B cell (primary cell): ENCODE data around the gene HDHD5. TPM values are rescaled to one million over a fixed set of nuclear protein-coding genes. Genes with fewer than 3 reads are reported as not detected.

Source experiments
- ATAC-seq: fragments of 200-7000 bp; cut with Tn5 transposase; one replicate; pipeline ENCODE4 v1.10.0; 2021; ENCODE audit warnings: low read depth, mild to moderate bottlenecking, moderate number of reproducible peaks, moderate library complexity
- CTCF ChIA-PET: fragments of 350-600 bp; sonication (Branson Sonifier 250); formaldehyde crosslinking; loops from one replicate; lab custom pipeline; 2021; ENCODE audit warnings: antibody characterized with exemption, inconsistent platforms; lab: Charles Lee
- POLR2A ChIA-PET: fragments of 350-600 bp; sonication (Branson Sonifier 250); formaldehyde crosslinking; loops from one replicate; lab custom pipeline; 2021; ENCODE audit warnings: antibody characterized with exemption; lab: Charles Lee
- DNase-seq: peaks from one replicate; pipeline ENCODE4 v3.0.0; 2013
- H2AFZ ChIP-seq: 2 replicates; pipeline ENCODE4 v1.6.1; 2012; ENCODE audit warnings: mild to moderate bottlenecking, low read depth, low read length; ENCODE audit not compliant: insufficient read depth, poor library complexity, severe bottlenecking
- H3K27ac ChIP-seq, 2 donors: 1 replicate in 1 of 2; 2 replicates in 1 of 2; pipeline ENCODE4 v1.5.1; 2012 to 2013; ENCODE audit warnings: low read length in 2 of 2, mild to moderate bottlenecking in 2 of 2, moderate library complexity in 1 of 2
- H3K27me3 ChIP-seq, 4 experiments: fragments of 200-600 bp in 1 of 4; sonication (generic) in 1 of 4; replicated peaks in 1 of 4; 1 replicate in 2 of 4; 2 replicates in 2 of 4; pipeline versions ENCODE4 v1.6.1 to v1.7.0; 2013 to 2016; ENCODE audit warnings: low read length in 3 of 4, mild to moderate bottlenecking in 2 of 4, mixed read lengths in 1 of 4, moderate library complexity in 1 of 4; ENCODE audit not compliant: insufficient read depth in 4 of 4, control insufficient read depth in 3 of 4; ENCODE audit errors: control extremely low read depth in 1 of 4
- H3K36me3 ChIP-seq, 2 experiments: replicated peaks in 1 of 2; 1 replicate in 1 of 2; 2 replicates in 1 of 2; pipeline versions ENCODE4 v1.6.1 to v1.7.1; 2013; ENCODE audit warnings: low read length in 1 of 2; ENCODE audit not compliant: insufficient read depth in 2 of 2, control insufficient read depth in 1 of 2; ENCODE audit errors: control extremely low read depth in 1 of 2, extremely low read depth in 1 of 2
- H3K4me1 ChIP-seq, 2 donors: fragments of 200-600 bp in 1 of 2; sonication (generic) in 1 of 2; 1 replicate in 1 of 2; 2 replicates in 1 of 2; pipeline versions ENCODE4 v1.5.1 to v1.6.1; 2013 to 2017; ENCODE audit warnings: low read length in 2 of 2; ENCODE audit not compliant: control insufficient read depth in 2 of 2, insufficient read depth in 2 of 2
- H3K4me2 ChIP-seq: replicated peaks from 2 replicates; pipeline ENCODE3; 2012; ENCODE audit warnings: mild to moderate bottlenecking, low read depth, low read length; ENCODE audit not compliant: poor library complexity, severe bottlenecking
- H3K4me3 ChIP-seq, 5 experiments: fragments of 200-600 bp in 1 of 5; sonication (generic) in 1 of 5; 1 replicate in 3 of 5; 2 replicates in 2 of 5; pipeline versions ENCODE4 v1.5.1 to v1.7.0; 2011 to 2016; ENCODE audit warnings: low read length in 4 of 5, mild to moderate bottlenecking in 4 of 5, low read depth in 2 of 5, control low read depth in 1 of 5, moderate library complexity in 1 of 5; ENCODE audit not compliant: insufficient read depth in 1 of 5; ENCODE audit errors: control extremely low read depth in 1 of 5, extremely low read depth in 1 of 5
- H3K79me2 ChIP-seq: fragments of 200-600 bp; sonication (generic); one replicate; pipeline ENCODE4 v1.6.0; 2016; ENCODE audit warnings: low read length; ENCODE audit not compliant: control insufficient read depth, insufficient read depth
- H3K9ac ChIP-seq: fragments of 200-600 bp; sonication (generic); 2 replicates; pipeline ENCODE4 v1.6.1; 2017; ENCODE audit warnings: mild to moderate bottlenecking, low read length, moderate library complexity
- H3K9me3 ChIP-seq, 3 donors: one replicate each; pipeline versions ENCODE4 v1.6.1 to v1.7.1; 2013; ENCODE audit warnings: low read length in 2 of 3; ENCODE audit not compliant: control insufficient read depth in 2 of 3, insufficient read depth in 1 of 3; ENCODE audit errors: control extremely low read depth in 1 of 3
- H4K20me1 ChIP-seq: 2 replicates; pipeline ENCODE4 v1.6.0; 2012; ENCODE audit warnings: mild to moderate bottlenecking, low read length; ENCODE audit not compliant: insufficient read depth, control insufficient read depth, poor library complexity, severe bottlenecking
- H3K27ac Mint-ChIP-seq: one replicate; pipeline ENCODE4 v1.8.0; 2021; ENCODE audit warnings: mixed read lengths
- H3K27me3 Mint-ChIP-seq: one replicate; pipeline ENCODE4 v1.8.0; 2021; ENCODE audit warnings: mixed read lengths
- H3K4me1 Mint-ChIP-seq: one replicate; pipeline ENCODE4 v1.8.0; 2021; ENCODE audit warnings: mixed read lengths
- H3K4me3 Mint-ChIP-seq: one replicate; pipeline ENCODE4 v1.8.0; 2021; ENCODE audit warnings: mixed read lengths
- H3K9me3 Mint-ChIP-seq: one replicate; pipeline ENCODE4 v1.8.0; 2022; ENCODE audit warnings: mixed read lengths; ENCODE audit not compliant: insufficient read depth
- CTCF ChIP-seq: fragments of 200-600 bp; IDR thresholded peaks from one replicate; pipeline ENCODE4 v1.8.0; 2022; ENCODE audit warnings: antibody characterized with exemption, mild to moderate bottlenecking
- EZH2 ChIP-seq: IDR thresholded peaks from 2 replicates; pipeline ENCODE4 v1.6.1; 2012; ENCODE audit warnings: borderline replicate concordance, low read depth, mild to moderate bottlenecking, moderate library complexity, low read length; ENCODE audit not compliant: insufficient read depth, poor library complexity, severe bottlenecking
- WGBS: methylation state at CpG from one replicate; pipeline ENCODE4 v1.1.5; 2013; ENCODE audit warnings: missing lambda C conversion rate; ENCODE audit not compliant: insufficient coverage; 5-methylcytosine and 5-hydroxymethylcytosine counted together
- intact Hi-C: fragments of 100-400 bp; cut with micrococcal nuclease; formaldehyde crosslinking; loops from one replicate; pipeline ENCODE4 v1.10.0; 2022
- polyA plus RNA-seq: library from polyadenylated mRNA; depleted of rRNA; stranded (reverse); fragments of >200 nt; gene quantifications from 2 replicates; pipeline ENCODE4 v1.2.3, GENCODE V29; 2012
- total RNA-seq, 2 donors: library from RNA; stranded (reverse); fragments of 120-200 nt in 1 of 2; gene quantifications; 1 replicate in 1 of 2; 2 replicates in 1 of 2; pipeline versions ENCODE4 v1.2.3 to v1.2.4, GENCODE V29; 2013 to 2022

Gene HDHD5
- total and polyA plus RNA-seq, 2 donors (not counting 1 experiment from before 2014, with no cell fraction given) = 17.7 to 37.7 TPM

GRCh38 chr22:17171153-17172028, 12.3 kb upstream of the HDHD5 start:
- Histone ChIP-seq H3K79me2 (no peaks in the 10 kb centered on the region), H3K4me1 (peaks cover 2 to 11% of the 10 kb centered on the region in 2 donors), H3K27me3 (no peaks in the 10 kb centered on the region), H3K9ac (peak overlapping the region; percentile 61), H3K9me3 (no peaks in the 10 kb centered on the region), H2AFZ (peak overlapping the region; percentile 89), H3K36me3 (no peaks in the 10 kb centered on the region), H3K4me2 (peak overlapping the region; percentile 98), H3K27ac (peak overlapping the region in 1 of 2 donors; percentile 6), H3K4me3 (peak overlapping the region; percentile 16 to 69 (median 58)), H4K20me1 (no peaks in the 10 kb centered on the region)
- peaks cover 8% of the 10 kb centered on the region for H3K4me1 Mint-ChIP-seq
- ATAC-seq (peak; percentile 89), DNase-seq (peak; percentile 87)
- peaks cover 3% of the 10 kb centered on the region for H3K27me3 Mint-ChIP-seq
- intact Hi-C loops = loop anchor here (1.0 to 5.0 kb wide), 5 partner anchors 12 to 423 kb away; partner anchors contain the start of genes CECR2, HDHD5 and IL17RA
- under 1% methylated on average over 83 of the region's 83 CpGs for WGBS
- H3K27ac Mint-ChIP-seq = peak overlapping the region; percentile 73
- H3K9me3 Mint-ChIP-seq = no peaks in the 10 kb centered on the region
- CTCF ChIA-PET = interaction anchor here (0.8 to 12.3 kb wide), 54 partner anchors 10 to 377 kb away, joined by 3 to 302 read pairs (median 4); partner anchors contain the start of genes ADA2, CECR2 and IL17RA
- TF ChIP-seq CTCF = peak; percentile 92
- TF ChIP-seq EZH2 = no peak
- POLR2A ChIA-PET = interaction anchor here (0.7 to 1.8 kb wide), 3 partner anchors 48 to 330 kb away, joined by 3 to 7 read pairs (median 4); partner anchors contain the start of genes ADA2 and CECR2
- peak overlapping the region; percentile 86 for H3K4me3 Mint-ChIP-seq

- no peaks in the 10 kb centered on the region for H3K27me3 ChIP-seq
- Mint-ChIP-seq H3K4me1 (peaks cover 8% of the 10 kb centered on the region), H3K4me3 (no peak overlapping the region), H3K9me3 (no peaks in the 10 kb centered on the region), H3K27me3 (peaks cover 3% of the 10 kb centered on the region), H3K27ac (no peak overlapping the region)
- ChIA-PET CTCF (interaction anchor here (0.6 to 12.3 kb wide), 2 partner anchors 99 to 334 kb away, joined by 4 to 302 read pairs; no protein-coding TSS in a partner anchor), POLR2A (no interaction called here)
- no peak for DNase-seq
- no peak overlapping the region for H2AFZ ChIP-seq
- no peak for TF ChIP-seq EZH2
- TF ChIP-seq CTCF = no peak
- H3K9ac ChIP-seq = no peak overlapping the region
- H3K27ac ChIP-seq = no peak overlapping the region
- peaks cover 2 to 11% of the 10 kb centered on the region in 2 donors for H3K4me1 ChIP-seq
- H3K4me3 ChIP-seq = no peak overlapping the region
- H3K4me2 ChIP-seq = no peak overlapping the region
- intact Hi-C loops = no loop called here
- H3K9me3 ChIP-seq = no peaks in the 10 kb centered on the region
- H4K20me1 ChIP-seq = no peaks in the 10 kb centered on the region
- ATAC-seq = no peak
- 95% methylated on average over 5 of the region's 7 CpGs for WGBS
- no peaks in the 10 kb centered on the region for H3K36me3 ChIP-seq
- H3K79me2 ChIP-seq = no peaks in the 10 kb centered on the region
Observed at GRCh38 chr22:17167486-17167885, 8.4 kb upstream of the HDHD5 start.
